Stomach (tissue), 9 donors: Measurements from ENCODE around the gene FAM83E. TPM values are rescaled to one million over a fixed set of nuclear protein-coding genes. Genes with fewer than 3 reads are reported as not detected.

Experiments used
- DNase-seq, 2 donors: peaks; one replicate each; pipeline versions ENCODE4 v3.0.0 to v3.0.0-alpha.2; 2013 to 2019
- H3K27ac ChIP-seq, 5 donors: fragments of 200-600 bp in 4 of 5; sonication (generic) in 4 of 5; one replicate each; pipeline ENCODE4 v1.5.1; 2013 to 2019; ENCODE audit warnings: mild to moderate bottlenecking in 1 of 5, moderate library complexity in 1 of 5
- H3K27me3 ChIP-seq, 3 donors: fragments of 200-600 bp; sonication (generic); one replicate each; pipeline ENCODE4 v1.5.1; 2017 to 2019; ENCODE audit warnings: mixed run types in 1 of 3
- H3K36me3 ChIP-seq, 4 donors: fragments of 200-600 bp; sonication (generic); 1 replicate in 3 of 4; 2 replicates in 1 of 4; pipeline ENCODE4 v1.5.1; 2016 to 2019
- H3K4me1 ChIP-seq, 4 donors: fragments of 200-600 bp; sonication (generic); one replicate each; pipeline ENCODE4 v1.5.1; 2016 to 2019
- H3K4me3 ChIP-seq, 4 donors: fragments of 200-600 bp; sonication (generic) in 3 of 4; one replicate each; pipeline ENCODE4 v1.5.1; 2016 to 2019; ENCODE audit warnings: mild to moderate bottlenecking in 1 of 4
- H3K9me3 ChIP-seq, 4 donors: fragments of 200-600 bp; sonication (generic); one replicate each; pipeline ENCODE4 v1.5.1; 2016 to 2019
- EP300 ChIP-seq: sonication (generic); formaldehyde crosslinking; IDR thresholded peaks from one replicate; pipeline ENCODE4 v1.6.1; 2017; ENCODE audit warnings: antibody characterized with exemption
- POLR2A ChIP-seq, 4 donors: fragments of 450-650 bp; IDR thresholded peaks; one replicate each; pipeline ENCODE4 v1.6.1; 2016; ENCODE audit warnings: antibody characterized with exemption in 4 of 4, control low read depth in 2 of 4, mild to moderate bottlenecking in 1 of 4, moderate library complexity in 1 of 4
- POLR2AphosphoS5 ChIP-seq, 3 donors: sonication (generic); formaldehyde crosslinking; IDR thresholded peaks; one replicate each; pipeline ENCODE4 v1.6.1; 2016; ENCODE audit warnings: antibody characterized with exemption in 3 of 3
- WGBS, 5 donors: extraction: QIAGEN DNeasy Blood & Tissue Kit in 3 of 5; methylation state at CpG; one replicate each; pipeline versions ENCODE4 v1.1.5 to v1.1.7; 2013 to 2018; 5-methylcytosine and 5-hydroxymethylcytosine counted together
- intact Hi-C: fragments of 100-400 bp; cut with DNase I; formaldehyde crosslinking; loops from one replicate; pipeline ENCODE4 v1.15.1; 2023; ENCODE audit warnings: low total_unique reads
- polyA plus RNA-seq, 3 donors: library from polyadenylated mRNA; stranded (reverse); fragments of 200-250 nt; gene quantifications; one replicate each; pipeline ENCODE4 v1.2.3, GENCODE V29; 2013
- total RNA-seq, 5 donors: library from RNA; depleted of rRNA; stranded (reverse); fragments of >200 nt; gene quantifications; one replicate each; pipeline versions ENCODE4 v1.1.0 to v1.2.3, GENCODE V29; 2014 to 2016
- TF ChIP-seq, protein P1 (sequence below), 7 experiments: fragments of 450-650 bp in 4 of 7; fragments of 200-600 bp in 3 of 7; sonication (generic) in 3 of 7; IDR thresholded peaks; one replicate each; pipeline ENCODE4 v1.5.1; 2016 to 2019; ENCODE audit warnings: antibody characterized with exemption in 7 of 7, control low read depth in 2 of 7, mild to moderate bottlenecking in 1 of 7
- donor health status: healthy with polysubstance abuse.
- donor health status: Bipolar disorder and iron deficiency.
- donor health status: healthy.

The FAM83E gene
- total and polyA plus RNA-seq, 8 donors = 13.3 to 275 (median 46.3) TPM

DNA sequence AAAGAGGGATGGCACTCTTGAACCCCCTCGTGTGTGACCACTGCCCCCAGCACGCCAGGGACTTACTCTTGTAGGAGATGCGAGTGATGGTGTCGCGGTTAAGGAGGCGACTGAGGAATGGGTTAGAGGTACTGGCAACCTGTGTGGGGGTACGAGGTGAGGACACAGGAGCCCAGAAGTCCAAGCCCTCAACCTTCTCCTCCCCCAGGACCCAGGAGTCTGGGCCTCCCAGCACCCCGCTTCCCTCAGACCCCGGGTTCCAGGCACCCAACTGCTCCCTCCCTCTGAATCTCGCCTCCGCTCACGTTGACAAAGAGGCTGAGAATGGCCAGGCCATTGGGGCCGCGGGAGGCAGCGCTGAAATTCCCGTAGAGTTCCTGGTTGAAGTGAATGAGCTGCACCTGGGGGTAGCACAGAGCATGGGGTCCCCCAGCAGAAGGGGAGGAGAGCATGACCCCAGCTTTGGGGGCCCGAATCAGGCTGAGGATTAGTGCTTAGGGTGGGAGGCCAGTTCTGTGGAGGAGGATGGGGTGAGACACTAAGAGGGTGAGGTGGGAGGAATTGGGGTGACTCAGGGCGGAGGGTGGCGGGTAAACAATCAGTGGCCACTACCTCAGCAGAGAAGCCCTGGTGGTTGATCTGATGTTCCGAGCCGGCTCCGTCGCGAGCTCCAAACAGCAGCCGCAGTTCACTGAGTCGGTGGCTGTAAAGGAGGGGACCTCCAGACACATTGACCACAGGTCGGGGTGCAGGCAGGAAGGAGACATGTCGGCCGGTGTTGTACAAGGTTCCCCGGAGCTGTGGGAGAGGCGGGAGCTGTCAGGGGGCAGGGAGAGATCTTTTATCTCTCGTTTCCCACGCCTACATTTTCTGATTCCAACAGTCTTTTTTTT is 24.9 kb upstream of the FAM83E start:
- 53 to 60% (median 57%) methylated on average over 28 to 33 of the region's 33 CpGs for WGBS, 5 donors
- H3K27me3 ChIP-seq = no peaks in the 10 kb centered on the region
- H3K9me3 ChIP-seq = no peaks in the 10 kb centered on the region
- TF ChIP-seq POLR2A (IDR thresholded peaks at IDR 0.05) (no peak), POLR2AphosphoS5 (IDR thresholded peaks at IDR 0.05) (no peak), EP300 (no peak)
- TF ChIP-seq, protein P1, sequence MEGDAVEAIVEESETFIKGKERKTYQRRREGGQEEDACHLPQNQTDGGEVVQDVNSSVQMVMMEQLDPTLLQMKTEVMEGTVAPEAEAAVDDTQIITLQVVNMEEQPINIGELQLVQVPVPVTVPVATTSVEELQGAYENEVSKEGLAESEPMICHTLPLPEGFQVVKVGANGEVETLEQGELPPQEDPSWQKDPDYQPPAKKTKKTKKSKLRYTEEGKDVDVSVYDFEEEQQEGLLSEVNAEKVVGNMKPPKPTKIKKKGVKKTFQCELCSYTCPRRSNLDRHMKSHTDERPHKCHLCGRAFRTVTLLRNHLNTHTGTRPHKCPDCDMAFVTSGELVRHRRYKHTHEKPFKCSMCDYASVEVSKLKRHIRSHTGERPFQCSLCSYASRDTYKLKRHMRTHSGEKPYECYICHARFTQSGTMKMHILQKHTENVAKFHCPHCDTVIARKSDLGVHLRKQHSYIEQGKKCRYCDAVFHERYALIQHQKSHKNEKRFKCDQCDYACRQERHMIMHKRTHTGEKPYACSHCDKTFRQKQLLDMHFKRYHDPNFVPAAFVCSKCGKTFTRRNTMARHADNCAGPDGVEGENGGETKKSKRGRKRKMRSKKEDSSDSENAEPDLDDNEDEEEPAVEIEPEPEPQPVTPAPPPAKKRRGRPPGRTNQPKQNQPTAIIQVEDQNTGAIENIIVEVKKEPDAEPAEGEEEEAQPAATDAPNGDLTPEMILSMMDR (IDR thresholded peaks at IDR 0.05) = no peak
- DNase-seq = peak in 1 of 2 donors; percentile 44
- peak overlapping the region in 1 of 4 donors; percentile 4 for H3K4me3 ChIP-seq
- intact Hi-C loops = loop anchor here (10.0 kb wide), 1 partner anchor 105 kb away; the partner anchor contains the start of genes IZUMO1 and RASIP1
- peaks cover 35 to 57% (median 47%) of the 10 kb centered on the region in 4 donors for H3K4me1 ChIP-seq
- H3K27ac ChIP-seq = peak overlapping the region; percentile 21 to 98 (median 93)
- no peaks in the 10 kb centered on the region for H3K36me3 ChIP-seq

DNA sequence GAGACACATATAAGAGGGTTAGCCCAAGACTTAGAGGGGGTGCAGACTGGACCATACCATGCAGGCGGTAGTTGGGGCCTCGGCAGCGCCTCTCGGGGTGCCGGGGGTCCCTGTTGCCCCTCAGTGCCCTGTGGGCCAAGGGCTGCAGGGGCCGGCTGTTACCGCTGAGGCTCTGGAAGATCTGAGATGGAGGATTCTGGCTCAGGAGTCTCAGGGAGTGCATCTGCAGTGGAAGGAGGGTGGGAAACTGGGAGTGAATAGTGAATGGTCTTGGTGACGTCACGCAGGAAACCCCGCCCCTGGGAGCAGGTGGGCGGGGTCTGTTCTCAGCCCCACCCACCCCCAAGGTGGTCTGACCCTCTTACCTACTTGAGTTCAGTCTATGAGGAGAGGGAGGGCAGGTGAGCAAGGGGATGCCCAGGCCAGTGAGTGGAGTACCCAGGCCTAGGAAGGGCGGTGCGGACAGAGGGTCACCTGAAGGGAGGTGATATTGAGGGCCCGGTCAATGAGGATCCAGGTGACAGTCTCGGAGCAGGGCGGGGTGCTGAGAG is 24.0 kb upstream of the FAM83E start:
- Histone ChIP-seq H3K4me3 (peak overlapping the region in 1 of 4 donors; percentile 62), H3K36me3 (no peaks in the 10 kb centered on the region), H3K27ac (peak overlapping the region; percentile 90 to 98 (median 96)), H3K4me1 (peaks cover 36 to 59% (median 48%) of the 10 kb centered on the region in 4 donors), H3K9me3 (no peaks in the 10 kb centered on the region), H3K27me3 (no peaks in the 10 kb centered on the region)
- 73 to 78% (median 76%) methylated on average over 16 of the region's 16 CpGs for WGBS, 5 donors
- peak in 1 of 2 donors; percentile 64 for DNase-seq
- intact Hi-C loops = no loop called here
- TF ChIP-seq POLR2AphosphoS5 (IDR thresholded peaks at IDR 0.05) (no peak), EP300 (no peak), POLR2A (IDR thresholded peaks at IDR 0.05) (no peak)
- TF ChIP-seq, protein P1 (IDR thresholded peaks at IDR 0.05) = no peak

DNA sequence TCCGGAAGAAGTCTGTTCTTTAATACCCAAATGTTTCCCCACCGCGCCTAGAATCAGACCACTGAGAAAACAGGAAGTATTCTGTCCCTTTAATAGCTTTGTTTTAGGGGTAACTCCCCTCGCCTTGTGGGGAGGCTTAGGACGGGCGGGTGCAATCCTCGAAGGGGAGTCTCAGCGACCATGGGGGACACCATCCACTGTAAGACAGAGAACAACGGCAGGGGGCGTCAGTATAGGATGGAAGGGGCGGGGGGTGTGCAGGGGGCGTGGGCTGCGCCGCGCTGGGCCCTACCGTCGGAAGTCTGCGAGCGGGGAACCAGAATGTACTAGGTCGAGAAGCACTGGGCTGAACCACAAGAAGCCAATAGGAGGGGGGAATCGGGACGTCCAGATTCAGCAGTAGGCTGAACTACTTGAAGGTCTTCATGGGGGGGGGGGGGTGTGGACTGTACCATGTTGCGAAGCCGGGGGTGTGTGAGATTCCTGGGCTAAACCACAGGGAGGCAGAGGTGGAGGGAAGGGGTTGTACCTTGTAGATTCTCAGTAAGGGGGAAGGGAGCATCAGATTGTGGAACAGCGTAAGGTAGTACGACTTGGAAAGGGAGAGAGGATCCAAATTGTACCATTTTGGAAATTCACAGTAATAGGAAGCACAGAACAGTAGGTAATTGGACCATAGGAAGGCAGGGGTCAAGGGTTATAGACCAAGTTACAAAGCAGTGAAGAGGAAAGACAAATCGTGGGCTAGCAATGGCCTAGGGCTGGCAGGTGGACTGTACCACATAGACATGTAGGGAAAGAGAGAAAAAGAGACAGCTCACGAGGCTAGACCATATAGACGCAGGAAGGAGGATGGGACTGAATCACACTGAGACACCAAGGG is 23.3 kb upstream of the FAM83E start:
- intact Hi-C loops = no loop called here
- DNase-seq = peak; percentile 83 to 97
- Histone ChIP-seq H3K27me3 (no peaks in the 10 kb centered on the region), H3K27ac (peak overlapping the region; percentile 90 to 98 (median 96)), H3K4me3 (peak overlapping the region; percentile 62 to 81 (median 76)), H3K4me1 (peaks cover 43 to 67% (median 55%) of the 10 kb centered on the region in 4 donors), H3K9me3 (no peaks in the 10 kb centered on the region), H3K36me3 (no peaks in the 10 kb centered on the region)
- no peak for TF ChIP-seq EP300
- TF ChIP-seq, protein P1 (IDR thresholded peaks at IDR 0.05) = peak in 1 of 7 experiments; percentile 0
- TF ChIP-seq POLR2AphosphoS5 (IDR thresholded peaks at IDR 0.05) = peak; percentile 27 to 78 (median 59)
- peak in 2 of 4 donors; percentile 20 to 35 for TF ChIP-seq POLR2A (IDR thresholded peaks at IDR 0.05)
- 6 to 9% (median 9%) methylated on average over 29 of the region's 29 CpGs for WGBS, 5 donors
